GM06990 (cell line): ENCODE measurements around the gene KLHDC8B.

Experiments used
- DNase-seq: peaks from one replicate; pipeline ENCODE4 v3.0.0-alpha.2; 2011; ENCODE audit not compliant: insufficient read length; ENCODE audit errors: extremely low read depth
- H3K27me3 ChIP-seq: replicated peaks from 2 replicates; pipeline ENCODE4 v1.6.0; 2011; ENCODE audit warnings: low read length; ENCODE audit not compliant: control insufficient read depth, insufficient read depth
- H3K36me3 ChIP-seq: 2 replicates; pipeline ENCODE4 v1.5.1; 2011; ENCODE audit warnings: low read length; ENCODE audit not compliant: control insufficient read depth, insufficient read depth
- H3K4me3 ChIP-seq: replicated peaks from 2 replicates; pipeline ENCODE4 v1.5.1; 2011; ENCODE audit warnings: low read depth, mild to moderate bottlenecking, control low read depth, low read length
- TF ChIP-seq, protein P1 (sequence below): IDR thresholded peaks from 2 replicates; pipeline ENCODE4 v1.5.1; 2011; ENCODE audit warnings: low read length, control low read depth, mild to moderate bottlenecking, inconsistent platforms; ENCODE audit not compliant: insufficient read depth, poor library complexity, severe bottlenecking

KLHDC8B gene

DNA sequence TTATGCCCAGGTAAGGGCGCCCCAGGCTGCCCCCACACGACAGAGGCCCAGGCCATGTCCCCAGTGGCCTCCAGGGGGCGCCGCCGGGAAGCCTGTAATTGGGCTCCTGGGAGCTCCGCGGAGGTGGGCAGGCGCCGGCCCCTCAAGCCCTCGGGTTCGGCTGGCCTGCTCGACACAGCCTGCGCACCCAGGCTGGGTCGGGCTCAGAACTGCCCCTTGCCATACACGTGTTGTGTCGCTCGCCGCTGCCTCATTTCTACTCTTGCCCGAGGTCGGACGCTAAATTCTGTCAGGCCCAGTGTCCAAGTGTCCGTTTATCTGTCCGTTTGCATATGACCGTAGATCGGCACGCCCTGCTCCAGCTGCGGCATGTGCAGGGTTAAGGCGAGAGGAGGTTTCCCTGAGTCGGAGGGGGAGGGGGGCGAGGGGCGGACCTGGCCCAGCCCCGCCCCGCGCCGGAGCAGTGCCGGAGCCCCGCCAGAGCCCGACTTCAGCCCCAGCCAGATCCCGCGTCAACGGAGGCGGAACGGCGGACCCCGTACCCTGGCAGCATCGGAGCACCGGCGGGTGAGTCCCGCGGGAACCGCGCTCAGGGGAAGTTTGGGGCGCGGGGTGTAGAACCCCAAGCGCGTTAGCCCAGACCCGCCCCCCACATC lies at the start of gene KLHDC8B:
Gene KLHDC8B (plus strand): TSS at position 480 of the 656 bp plus-strand sequence. CDS start 1,172 bp downstream, outside the sequence.
- H3K27me3 ChIP-seq: no peaks in the 10 kb centered on the region

DNA sequence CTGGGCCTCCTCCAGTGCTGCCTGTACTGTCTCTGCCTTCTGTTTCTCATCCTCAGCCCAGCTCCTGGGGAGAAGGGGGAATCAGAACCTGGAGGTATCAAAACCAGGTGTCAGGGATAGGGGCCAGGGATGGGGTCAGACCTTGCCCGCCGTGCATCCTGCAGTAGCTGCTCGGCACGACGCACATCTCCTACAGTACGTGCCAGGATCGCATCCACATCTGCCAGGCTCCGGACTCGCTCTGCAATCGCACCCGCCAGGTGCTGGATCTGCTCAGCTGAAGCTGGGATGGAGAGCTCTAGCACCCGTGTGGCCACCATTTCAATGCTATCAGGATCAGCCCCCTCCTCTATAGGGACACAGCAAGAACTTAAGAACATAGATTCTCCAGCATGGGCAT lies 49.4 kb upstream of the KLHDC8B start:
- DNase-seq: no peak
- TF ChIP-seq, protein P1, sequence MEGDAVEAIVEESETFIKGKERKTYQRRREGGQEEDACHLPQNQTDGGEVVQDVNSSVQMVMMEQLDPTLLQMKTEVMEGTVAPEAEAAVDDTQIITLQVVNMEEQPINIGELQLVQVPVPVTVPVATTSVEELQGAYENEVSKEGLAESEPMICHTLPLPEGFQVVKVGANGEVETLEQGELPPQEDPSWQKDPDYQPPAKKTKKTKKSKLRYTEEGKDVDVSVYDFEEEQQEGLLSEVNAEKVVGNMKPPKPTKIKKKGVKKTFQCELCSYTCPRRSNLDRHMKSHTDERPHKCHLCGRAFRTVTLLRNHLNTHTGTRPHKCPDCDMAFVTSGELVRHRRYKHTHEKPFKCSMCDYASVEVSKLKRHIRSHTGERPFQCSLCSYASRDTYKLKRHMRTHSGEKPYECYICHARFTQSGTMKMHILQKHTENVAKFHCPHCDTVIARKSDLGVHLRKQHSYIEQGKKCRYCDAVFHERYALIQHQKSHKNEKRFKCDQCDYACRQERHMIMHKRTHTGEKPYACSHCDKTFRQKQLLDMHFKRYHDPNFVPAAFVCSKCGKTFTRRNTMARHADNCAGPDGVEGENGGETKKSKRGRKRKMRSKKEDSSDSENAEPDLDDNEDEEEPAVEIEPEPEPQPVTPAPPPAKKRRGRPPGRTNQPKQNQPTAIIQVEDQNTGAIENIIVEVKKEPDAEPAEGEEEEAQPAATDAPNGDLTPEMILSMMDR: no peak
- Histone ChIP-seq H3K4me3 (no peak overlapping the region), H3K36me3 (peaks cover 6% of the 10 kb centered on the region), H3K27me3 (no peaks in the 10 kb centered on the region)

More for the DNA sequence above, at the start of gene KLHDC8B:
- peak; percentile 78 for DNase-seq
- Histone ChIP-seq H3K36me3 (no peaks in the 10 kb centered on the region), H3K4me3 (peak within 1 kb of the TSS; percentile 75)
- TF ChIP-seq, protein P1: peak; percentile 99

DNA sequence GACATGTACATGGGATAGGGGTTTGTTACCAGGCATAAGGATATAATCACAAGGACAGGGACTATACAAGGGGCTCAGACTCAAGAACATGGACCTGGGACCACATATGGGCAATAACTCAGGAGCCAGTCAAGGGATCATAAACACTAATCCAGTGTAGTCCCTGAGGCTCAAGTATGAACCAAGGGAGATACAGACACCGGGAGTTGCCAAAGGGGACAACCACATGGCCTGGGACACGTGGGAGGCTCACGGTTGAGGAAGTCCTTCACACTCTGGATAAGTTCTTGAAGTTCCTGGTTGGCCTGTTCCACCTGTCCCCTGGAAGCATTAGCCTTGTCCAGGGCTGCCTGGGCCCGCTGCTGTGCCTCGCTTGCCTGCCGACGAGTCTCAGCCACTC lies 48.9 kb upstream of the KLHDC8B start:
- TF ChIP-seq, protein P1: no peak
- H3K27me3 ChIP-seq: no peaks in the 10 kb centered on the region
- H3K36me3 ChIP-seq: peaks cover 3% of the 10 kb centered on the region; the same call in 1 of the 2 replicates
- DNase-seq: no peak
- H3K4me3 ChIP-seq: no peak overlapping the region

DNA sequence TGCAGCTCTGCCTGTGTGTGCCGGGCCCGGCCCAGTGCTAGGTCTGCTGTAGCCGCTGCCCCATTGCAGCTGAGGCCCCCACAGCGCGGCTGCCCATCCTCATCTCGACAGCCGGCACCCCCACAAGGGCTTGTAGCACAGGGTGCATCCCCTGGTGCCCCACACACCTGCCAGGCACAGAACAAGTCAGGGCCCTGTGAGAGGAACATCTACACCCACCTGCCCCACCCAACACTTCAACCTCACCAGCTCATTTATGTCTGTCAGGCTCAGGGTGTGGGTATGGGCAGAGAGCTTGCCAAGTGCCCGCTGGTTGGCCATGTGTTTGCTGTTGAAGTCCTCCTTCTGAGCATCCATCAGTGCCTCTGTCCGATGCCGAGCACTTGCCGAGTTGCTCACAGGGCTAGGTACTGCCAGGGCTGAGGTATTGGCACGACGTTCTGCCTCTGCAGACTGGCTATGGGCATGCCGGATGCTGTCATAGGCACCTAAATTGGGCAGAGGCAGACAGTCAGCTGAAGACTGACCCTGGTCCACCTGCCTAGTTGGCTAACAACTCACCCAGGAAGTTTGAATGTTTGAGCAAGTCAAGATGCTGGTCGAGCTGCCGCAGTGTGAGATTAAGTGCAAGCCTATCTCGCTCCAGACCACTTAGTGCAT lies 48.4 kb upstream of the KLHDC8B start:
- DNase-seq: no peak
- H3K36me3 ChIP-seq: no peaks in the 10 kb centered on the region; the same call in 1 of the 2 replicates
- H3K27me3 ChIP-seq: no peaks in the 10 kb centered on the region
- no peak overlapping the region for H3K4me3 ChIP-seq
- TF ChIP-seq, protein P1: no peak

DNA sequence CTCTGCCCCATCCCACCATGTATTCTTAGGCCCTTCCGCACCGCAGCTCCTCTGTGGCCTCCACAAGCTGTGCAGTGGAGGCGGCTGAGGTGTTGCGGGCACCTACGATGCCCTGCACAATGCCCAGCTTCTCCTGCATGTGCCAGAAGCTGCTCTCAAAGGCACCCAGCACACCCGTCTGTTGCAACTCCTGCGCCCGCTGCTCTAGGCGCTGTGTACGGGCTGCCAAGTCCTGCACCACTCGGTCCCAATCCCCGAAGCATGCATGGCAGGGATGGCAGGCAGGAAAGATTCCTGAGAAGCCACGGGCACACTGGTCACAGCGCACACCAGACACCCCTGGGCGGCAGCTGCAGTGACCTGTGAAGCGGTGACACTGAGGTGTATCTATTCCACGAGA lies 47.7 kb upstream of the KLHDC8B start:
- TF ChIP-seq, protein P1: no peak
- H3K36me3 ChIP-seq: no peaks in the 10 kb centered on the region
- no peak overlapping the region for H3K4me3 ChIP-seq
- DNase-seq: no peak
- no peaks in the 10 kb centered on the region for H3K27me3 ChIP-seq

DNA sequence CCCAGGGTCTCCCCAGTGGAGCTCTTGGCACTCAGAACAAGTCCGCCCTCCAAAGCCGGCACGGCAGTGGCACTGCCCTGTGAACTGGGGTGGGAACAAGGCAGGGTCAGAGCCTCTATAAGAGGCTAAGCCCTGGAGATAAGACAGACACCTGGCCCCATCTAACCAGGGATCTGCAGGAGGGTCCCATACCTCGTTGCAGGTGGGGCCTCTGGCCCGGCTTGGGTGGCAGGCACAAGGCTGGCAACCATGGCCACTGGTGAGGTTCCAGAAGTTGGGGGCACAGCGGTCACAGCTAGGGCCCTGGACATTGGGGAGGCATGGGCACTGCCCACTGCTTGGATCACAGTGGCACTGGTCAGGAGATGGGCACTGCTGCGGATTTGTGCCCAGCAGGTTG lies 47.2 kb upstream of the KLHDC8B start:
- Histone ChIP-seq H3K4me3 (no peak overlapping the region), H3K36me3 (no peaks in the 10 kb centered on the region), H3K27me3 (no peaks in the 10 kb centered on the region)
- no peak for DNase-seq
- TF ChIP-seq, protein P1: no peak
